ENCODE results near the gene AHRR. TPM values are rescaled to one million over a fixed set of nuclear protein-coding genes. Genes with fewer than 3 reads are reported as not detected.
"Not testable (repeated sequence)": the region's sequence is repeated elsewhere in the genome, so short reads cannot be mapped to it uniquely, and the experiment has no call there.

AHRR gene
- total RNA-seq, 1 experiment from 2014 or later = 5.2 TPM

DNA sequence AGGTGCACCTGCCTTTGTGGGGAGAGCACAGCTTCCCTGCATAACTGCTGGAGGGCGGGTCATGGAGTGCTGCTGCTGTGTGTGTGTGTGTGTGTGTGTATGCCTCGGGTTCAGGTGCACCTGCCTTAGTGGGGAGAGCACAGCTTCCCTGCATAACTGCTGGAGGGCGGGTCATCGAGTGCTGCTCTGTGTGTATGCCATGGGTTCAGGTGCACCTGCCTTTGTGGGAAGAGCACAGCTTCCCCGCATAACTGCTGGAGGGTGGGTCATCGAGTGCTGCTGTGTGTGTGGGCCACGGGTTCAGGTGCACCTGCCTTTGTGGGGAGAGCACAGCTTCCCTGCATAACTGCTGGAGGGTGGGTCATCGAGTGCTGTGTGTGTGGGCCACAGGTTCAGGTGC, 19.1 kb upstream of the AHRR start:
- in situ Hi-C loops (cut with HindIII; ENCODE audit: low pct_unique_long_range_greater_than_20kb, low sequenced_read_pairs); DNase-seq (ENCODE audit: low read depth): not testable (repeated sequence)

DNA sequence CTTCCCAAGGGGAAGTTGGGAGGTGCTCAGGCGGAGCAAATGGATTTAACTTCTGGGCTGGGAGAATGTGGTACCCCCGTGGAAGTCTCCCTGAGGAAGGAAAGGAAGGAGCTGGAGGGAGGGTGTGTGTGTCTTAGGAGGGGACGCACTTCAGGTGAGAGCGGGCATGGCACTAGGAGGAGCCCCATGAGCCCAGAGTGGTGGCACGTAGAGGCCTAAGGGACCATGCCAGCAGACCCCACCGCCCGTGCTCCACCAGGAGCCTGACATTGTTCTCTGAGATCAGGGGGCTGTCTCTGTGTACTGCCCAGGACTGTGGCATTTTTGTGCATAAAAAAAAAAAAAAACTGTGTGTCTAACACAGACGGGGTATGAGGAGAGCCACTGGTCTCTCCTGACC, 18.5 kb upstream of the AHRR start:
- in situ Hi-C loops (cut with HindIII; ENCODE audit: low pct_unique_long_range_greater_than_20kb, low sequenced_read_pairs) = no loop called here

DNA sequence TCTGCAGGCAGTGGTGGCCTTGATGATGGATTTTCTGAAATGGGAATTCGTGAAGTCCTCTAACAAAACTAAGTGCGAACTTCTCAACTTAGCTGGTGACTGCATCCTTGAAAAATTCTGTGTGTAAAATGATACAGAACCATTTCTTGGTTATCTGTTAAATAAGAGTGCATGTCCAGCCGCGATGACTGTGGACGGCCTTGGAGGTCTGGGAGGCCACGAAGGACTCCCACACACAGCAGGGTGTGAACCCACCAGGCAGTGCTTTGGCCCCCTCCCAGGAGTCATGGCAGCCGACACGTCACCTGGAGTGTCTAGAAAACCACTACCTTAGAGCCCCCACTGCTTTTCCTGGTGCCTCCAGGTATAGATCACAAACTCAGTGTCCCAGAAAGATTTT, 17.8 kb upstream of the AHRR start:
- in situ Hi-C loops (cut with HindIII; ENCODE audit: low pct_unique_long_range_greater_than_20kb, low sequenced_read_pairs) = not testable (repeated sequence)

More for the DNA sequence above, 18.5 kb upstream of the AHRR start:
- no peak for DNase-seq (ENCODE audit: low read depth)

DNA sequence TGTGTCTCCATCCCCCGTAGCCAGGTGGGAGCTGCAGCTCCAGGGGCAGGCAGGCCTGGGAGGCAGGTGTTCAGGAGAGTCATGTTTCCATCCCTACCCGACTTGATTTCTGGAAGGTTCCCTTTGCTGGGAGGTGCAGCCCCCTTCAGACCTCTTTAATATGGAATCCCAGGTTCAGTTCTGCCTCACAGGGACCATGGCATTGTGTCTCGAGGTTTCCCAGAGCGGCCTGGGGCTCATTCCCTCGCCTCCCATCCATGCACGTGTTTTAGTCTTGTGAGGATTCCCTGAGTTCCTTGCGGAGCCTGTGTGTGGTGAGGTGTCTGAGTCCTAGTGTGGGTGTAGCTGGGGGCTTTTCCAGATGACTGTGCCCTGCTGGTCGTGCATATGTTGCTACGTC, 16.5 kb upstream of the AHRR start:
- in situ Hi-C loops (cut with HindIII; ENCODE audit: low pct_unique_long_range_greater_than_20kb, low sequenced_read_pairs) = no loop called here
- no peak for DNase-seq (ENCODE audit: low read depth)

More for the DNA sequence above, 17.8 kb upstream of the AHRR start:
- DNase-seq (ENCODE audit: low read depth) = not testable (repeated sequence)

DNA sequence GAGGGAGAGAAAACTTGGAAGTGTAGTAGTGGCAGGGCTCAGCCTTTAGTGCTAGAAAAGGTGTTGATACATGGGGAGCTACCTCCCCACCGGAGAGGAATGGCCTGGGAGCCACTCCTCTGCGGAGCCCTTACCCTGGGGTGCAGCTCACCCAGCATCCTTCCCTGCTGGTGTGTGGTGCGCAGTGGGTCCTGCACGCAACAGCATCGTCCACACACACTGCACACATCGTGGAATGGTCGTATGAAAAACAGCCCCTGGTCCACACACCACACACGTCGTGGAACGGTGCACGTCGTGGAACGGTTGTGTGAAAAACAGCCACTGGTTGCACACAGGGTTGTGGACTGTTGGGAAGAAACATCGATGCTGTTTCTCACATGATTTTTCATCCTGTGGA, 16.1 kb upstream of the AHRR start:
- in situ Hi-C loops (cut with HindIII; ENCODE audit: low pct_unique_long_range_greater_than_20kb, low sequenced_read_pairs) = no loop called here
- no peak for DNase-seq (ENCODE audit: low read depth)

DNA sequence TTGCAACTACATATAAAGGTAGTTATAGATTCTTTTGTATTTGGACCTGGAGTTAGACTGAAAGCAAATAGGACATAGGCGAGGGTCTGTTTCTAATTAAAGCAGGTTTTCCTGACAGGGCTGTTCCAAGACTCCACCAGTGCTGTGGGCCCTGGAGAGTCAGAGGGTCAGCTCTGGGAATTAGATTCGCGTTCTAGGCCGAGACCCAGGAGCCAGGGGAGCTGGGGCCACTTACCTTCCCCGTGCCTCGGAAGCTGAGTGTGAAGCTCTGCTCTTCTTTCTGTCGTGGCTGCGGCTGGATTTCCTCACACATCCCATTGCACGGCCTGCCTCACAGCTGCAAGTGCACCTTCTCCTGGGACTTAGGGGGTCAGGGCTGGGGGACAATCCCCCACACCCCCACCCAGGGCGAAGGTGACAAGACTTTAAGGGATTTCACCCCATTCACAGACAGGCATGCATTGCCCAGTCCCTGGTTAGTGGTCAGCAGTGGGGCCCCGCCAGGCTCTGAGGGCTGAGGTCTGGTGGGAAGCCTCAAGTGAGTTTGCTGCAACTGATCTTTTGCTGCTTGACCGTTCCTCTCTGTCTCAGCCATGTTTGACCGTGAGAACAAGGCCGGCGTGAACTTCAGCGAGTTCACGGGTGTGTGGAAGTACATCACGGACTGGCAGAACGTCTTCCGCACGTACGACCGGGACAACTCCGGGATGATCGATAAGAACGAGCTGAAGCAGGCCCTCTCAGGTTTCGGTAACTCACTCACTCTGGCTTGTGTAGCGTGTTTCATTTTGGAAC, 15.3 kb upstream of the AHRR start:
- no peak for DNase-seq (ENCODE audit: low read depth)
- in situ Hi-C loops (cut with HindIII; ENCODE audit: low pct_unique_long_range_greater_than_20kb, low sequenced_read_pairs) = no loop called here

DNA sequence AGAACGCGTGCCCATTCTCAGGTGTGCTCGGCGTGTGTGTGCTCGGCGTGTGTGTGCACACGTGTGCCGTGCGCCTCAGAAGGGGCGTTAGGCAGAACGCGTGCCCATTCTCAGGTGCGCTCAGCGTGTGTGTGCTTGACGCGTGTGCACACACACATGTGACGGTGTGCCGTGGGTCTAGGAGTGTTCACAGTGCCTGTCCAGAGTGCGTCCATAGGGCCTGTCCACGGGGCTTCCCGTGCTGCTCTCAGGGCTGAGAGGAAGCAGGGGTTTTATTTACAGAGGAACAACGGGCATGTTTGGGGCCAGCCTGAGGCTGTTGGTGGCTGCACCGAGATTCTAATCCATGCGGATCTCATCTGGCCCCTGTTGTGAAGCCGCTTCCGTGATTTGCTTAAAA, 14.2 kb upstream of the AHRR start:
- in situ Hi-C loops (cut with HindIII; ENCODE audit: low pct_unique_long_range_greater_than_20kb, low sequenced_read_pairs) = no loop called here
- no peak for DNase-seq (ENCODE audit: low read depth)

DNA sequence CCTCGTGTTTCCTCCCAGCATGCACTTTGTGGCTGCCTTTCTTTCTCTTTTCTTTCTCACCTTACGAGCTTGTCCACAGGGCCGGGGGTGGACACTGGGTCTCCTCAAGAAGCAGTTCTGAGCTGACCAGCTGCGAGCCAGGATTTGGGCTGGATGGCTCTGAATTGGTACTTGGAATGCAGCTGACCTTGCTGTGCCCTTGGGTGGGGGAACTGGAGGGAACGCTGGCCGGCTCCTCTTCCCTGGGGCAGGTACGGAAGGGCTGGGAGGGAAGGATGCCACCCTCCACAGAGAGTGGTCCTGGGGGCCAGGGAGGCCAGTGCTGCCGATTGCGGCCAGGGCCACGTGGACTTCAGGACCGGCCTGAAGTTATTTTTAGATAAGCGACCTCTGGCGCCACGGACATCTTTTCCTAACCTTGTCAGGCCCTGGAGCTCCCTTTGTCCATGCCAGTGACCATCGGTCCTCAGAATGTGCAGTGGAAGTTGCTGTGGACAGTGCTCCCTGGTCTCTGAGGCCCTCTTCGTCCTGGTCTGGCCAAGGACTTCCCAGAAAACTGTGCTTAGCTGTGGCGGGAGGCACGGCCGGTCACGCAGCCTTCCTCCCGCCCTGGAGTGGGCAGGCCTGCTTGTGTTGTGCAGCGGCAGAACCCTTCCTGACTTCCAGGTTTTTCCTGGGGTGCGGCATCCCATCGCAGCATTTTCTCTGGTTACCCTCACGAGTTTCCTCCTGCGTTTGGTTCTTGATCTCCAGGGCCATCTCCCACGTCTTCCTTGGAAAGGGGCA, 13.5 kb upstream of the AHRR start:
- no peak for DNase-seq (ENCODE audit: low read depth)
- in situ Hi-C loops (cut with HindIII; ENCODE audit: low pct_unique_long_range_greater_than_20kb, low sequenced_read_pairs) = no loop called here

DNA sequence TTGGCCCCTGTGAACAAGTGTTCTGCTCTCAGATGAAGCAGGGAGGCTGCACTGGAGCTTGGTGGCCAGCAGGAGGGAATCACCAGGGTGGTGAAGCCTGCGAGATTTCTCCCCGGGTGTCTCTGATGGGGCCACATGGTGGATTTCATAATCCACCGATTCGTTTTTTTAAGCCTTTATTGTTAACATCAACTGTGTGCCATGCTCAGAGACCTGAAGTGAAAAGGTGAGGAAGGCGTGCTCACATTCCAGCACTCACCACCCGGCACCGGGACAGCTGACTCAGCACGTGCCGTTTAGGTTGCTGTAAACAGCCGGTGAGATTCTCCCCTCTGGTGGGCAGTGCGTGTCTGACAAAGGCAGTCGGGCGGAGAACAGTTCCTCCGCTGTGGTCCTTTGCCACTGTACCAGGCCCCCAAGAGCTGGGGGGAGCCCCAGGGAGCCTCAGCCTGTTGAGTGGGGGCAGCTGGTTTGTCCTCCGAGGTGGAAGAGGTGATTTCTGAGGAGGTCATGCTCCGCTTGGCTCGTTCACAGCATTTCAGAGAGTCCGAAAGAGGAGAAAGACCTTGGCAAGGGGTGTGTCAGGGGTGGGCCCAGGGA, 12.7 kb upstream of the AHRR start:
- DNase-seq (ENCODE audit: low read depth) = peak; percentile 41
- in situ Hi-C loops (cut with HindIII; ENCODE audit: low pct_unique_long_range_greater_than_20kb, low sequenced_read_pairs) = no loop called here

DNA sequence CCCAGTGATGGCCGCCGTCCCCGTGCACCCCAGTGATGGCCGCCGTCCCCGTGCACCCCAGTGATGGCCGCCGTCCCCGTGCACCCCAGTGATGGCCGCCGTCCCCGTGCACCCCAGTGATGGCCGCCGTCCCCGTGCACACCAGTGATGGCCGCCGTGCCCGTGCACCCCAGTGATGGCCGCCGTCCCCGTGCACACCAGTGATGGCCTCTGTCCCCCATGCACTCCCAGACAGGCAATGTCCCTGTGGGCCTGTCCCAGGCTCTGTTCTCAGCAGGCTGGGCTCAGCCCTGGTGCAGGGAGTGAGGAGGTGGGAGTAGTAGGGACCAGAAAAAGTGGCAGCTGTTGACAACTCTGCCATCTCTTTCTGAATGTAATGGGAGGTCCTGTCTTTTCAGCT, 11.7 kb upstream of the AHRR start:
- DNase-seq (ENCODE audit: low read depth); in situ Hi-C loops (cut with HindIII; ENCODE audit: low pct_unique_long_range_greater_than_20kb, low sequenced_read_pairs): not testable (repeated sequence)

DNA sequence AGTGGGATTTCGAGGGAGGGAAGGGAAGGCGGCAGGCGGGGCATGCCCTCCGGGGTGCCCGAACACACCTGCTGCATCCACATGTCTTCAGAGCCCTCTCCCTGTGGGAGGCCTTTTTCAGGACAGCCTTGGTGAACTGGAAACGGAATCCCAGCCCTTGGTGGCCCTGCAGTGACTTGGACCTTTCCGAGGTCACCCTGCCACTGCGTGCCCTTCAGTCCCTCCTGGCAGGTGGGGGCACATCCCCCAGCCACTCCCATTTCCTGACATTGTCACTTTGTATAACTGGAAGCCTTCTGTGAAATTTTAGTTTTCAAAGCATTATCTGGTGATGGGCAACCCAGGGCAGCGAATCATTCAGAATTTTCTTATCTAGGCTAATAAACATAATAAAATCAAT, 11.0 kb upstream of the AHRR start:
- no peak for DNase-seq (ENCODE audit: low read depth)
- in situ Hi-C loops (cut with HindIII; ENCODE audit: low pct_unique_long_range_greater_than_20kb, low sequenced_read_pairs) = no loop called here

DNA sequence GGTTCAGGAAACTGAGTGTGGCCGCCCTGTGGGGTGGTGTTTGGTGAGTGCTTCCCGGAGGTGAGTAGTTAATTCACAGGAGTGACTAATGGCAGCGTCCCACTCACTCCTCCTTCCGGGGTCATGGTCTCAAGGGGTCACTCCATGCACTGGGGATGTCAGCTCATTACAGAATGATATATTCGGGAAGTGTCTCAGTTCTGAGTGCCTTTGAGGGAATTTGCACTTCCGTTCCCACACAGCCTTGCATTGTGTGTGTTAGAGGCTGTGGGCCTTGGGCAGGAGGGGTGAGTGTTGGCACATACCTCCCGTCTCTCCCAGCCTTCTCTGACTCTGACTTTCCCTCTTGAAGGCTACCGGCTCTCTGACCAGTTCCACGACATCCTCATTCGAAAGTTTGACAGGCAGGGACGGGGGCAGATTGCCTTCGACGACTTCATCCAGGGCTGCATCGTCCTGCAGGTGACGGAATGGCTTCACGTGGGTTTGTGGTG, 10.5 kb upstream of the AHRR start:
- no peak for DNase-seq (ENCODE audit: low read depth)
- in situ Hi-C loops (cut with HindIII; ENCODE audit: low pct_unique_long_range_greater_than_20kb, low sequenced_read_pairs) = no loop called here

DNA sequence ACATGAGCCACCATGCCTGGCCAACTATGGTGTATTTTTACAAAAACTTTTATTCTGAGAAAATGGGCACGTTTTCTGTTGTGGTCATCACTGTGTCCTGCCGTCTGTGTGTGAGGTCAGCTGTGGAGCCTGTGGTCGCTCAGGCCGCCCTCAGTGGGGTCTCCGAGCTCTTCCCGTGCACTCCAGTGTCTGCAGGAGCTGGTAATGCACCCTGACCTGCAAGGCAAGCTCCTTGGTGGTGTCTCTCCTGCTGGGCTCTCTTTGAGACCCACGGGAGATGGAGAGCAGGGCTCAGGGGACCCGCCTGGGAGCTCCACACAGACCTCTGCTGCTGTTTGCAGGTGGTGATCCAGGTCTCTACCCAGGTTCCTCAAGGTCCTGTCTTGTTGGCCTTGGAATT, 9.6 kb upstream of the AHRR start:
- no peak for DNase-seq (ENCODE audit: low read depth)
- in situ Hi-C loops (cut with HindIII; ENCODE audit: low pct_unique_long_range_greater_than_20kb, low sequenced_read_pairs) = no loop called here

DNA sequence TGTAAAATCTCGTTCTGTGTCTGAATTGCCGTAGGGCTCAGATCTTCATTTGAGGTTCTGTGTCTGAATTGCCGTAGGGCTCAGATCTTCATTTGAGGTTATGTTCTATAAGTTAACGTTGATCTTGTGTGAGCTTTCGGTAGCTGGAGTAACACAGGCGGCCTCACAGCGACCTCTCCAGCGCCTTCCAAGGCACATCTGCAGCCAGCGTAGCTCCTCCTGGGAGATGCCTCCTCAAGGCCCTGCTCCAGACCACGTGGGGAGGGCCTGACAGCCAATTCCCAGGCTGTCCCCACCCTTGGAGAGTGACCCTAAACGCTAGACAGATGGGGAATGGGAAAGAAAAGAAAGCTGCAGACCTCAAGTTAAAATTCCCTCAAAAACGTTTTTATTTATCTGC, 8.7 kb upstream of the AHRR start:
- DNase-seq (ENCODE audit: low read depth) = no peak
- in situ Hi-C loops (cut with HindIII; ENCODE audit: low pct_unique_long_range_greater_than_20kb, low sequenced_read_pairs) = no loop called here

DNA sequence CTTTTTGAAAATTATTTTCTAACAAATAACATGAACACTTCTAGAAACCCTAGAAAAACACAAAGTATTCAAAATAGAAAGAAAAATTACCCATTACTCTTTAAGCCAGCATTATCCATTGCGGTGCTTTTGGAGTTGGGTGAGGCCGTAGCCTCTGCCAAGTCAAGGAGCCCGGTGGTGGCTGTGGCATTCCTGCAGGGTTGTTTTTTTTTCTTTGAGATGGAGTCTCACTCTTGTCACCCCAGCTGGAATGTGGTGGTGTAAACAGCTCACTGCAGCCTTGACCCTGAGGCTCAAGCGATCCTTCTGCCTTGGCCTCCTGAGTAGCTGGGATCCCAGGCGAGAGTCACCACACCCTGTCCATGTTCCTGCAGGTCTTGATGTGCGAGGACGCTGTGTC, 8.2 kb upstream of the AHRR start:
- in situ Hi-C loops (cut with HindIII; ENCODE audit: low pct_unique_long_range_greater_than_20kb, low sequenced_read_pairs) = no loop called here
- no peak for DNase-seq (ENCODE audit: low read depth)

DNA sequence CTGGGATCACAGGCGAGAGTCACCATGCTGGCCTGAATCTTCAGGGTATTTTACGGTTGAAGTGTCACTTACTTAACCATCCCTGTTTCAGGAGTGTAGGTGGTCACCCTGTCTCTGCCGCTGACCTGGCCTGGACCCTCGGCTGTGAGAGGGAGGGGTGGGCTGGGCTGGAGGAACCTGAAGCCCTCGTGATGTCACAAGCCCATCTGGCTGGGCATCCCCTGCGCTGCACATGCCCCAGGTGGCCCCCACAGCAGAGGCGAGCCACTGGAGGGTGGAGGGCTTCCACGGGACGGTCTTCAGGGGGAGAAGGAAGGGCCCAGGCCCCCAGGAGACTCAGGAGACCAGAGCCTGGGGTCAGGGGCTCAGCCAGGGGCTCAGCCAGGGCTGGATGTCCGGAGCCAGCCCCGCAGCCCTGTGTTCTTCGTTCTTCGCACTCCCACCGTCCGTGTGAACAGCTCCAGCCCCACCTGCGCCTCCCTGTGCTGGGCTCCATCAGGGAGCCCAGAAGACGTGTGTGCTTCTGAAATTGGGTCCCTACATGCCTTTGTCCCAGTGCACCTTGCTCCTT, 7.6 kb upstream of the AHRR start:
- no peak for DNase-seq (ENCODE audit: low read depth)
- in situ Hi-C loops (cut with HindIII; ENCODE audit: low pct_unique_long_range_greater_than_20kb, low sequenced_read_pairs) = no loop called here

DNA sequence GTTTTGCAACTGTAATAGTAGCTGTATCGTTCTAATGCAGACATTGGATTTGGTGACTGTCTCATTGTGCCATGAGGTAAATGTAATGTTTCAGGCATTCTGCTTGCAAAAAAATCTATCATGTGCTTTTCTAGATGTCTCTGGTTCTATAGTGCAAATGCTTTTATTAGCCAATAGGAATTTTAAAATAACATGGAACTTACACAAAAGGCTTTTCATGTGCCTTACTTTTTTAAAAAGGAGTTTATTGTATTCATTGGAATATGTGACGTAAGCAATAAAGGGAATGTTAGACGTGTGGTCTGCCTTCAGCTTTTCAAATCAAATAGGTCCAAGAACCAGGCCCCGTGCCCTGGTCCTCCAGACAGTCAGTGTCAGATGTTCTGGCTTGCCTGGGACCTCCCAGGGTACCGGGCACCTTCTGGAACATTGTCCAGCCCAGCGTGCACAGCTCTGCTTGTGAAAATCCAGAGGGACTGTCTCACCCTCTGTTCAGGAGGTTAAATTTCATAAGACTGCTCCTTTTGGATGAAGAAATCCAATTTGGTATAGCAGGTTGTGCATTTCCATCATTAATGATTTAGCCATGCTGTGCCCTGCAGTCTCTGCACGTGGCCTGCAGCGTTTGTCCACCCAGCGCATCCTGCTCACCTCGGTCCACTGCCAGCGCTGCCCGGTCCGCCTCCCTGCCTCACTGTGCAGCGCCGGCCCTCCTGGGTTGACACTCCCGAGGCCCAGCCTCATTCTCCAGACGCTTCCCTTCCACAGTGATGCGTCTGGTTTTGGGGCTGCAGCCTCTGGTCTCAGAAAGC, 6.6 kb upstream of the AHRR start:
- DNase-seq (ENCODE audit: low read depth) = no peak
- in situ Hi-C loops (cut with HindIII; ENCODE audit: low pct_unique_long_range_greater_than_20kb, low sequenced_read_pairs) = no loop called here

Data from Caki2 (cell line).